Measurements from ENCODE around the gene HNMT. TPM values are rescaled to one million over a fixed set of nuclear protein-coding genes. Genes with fewer than 3 reads are reported as not detected.

Gene HNMT
- total and polyA plus RNA-seq, 2 of the 13 experiments (the other 11 are each of a cell fraction or from before 2014, with no cell fraction given): 279 to 309 TPM

GRCh38 chr2:137946227-137946626 lies 18.0 kb upstream of the HNMT start:
- no TSS peak for BruUV-seq (replicated peaks)
- no peak for ATAC-seq
- CTCF ChIA-PET (ENCODE audit: low intra/inter-chr PET ratio, low total read pairs): no interaction called here
- intact Hi-C loops (cut with micrococcal nuclease; ENCODE audit: unreplicated experiment): no loop called here
- DNase-seq (ENCODE audit: low spot score): no peak
- Histone ChIP-seq H3K36me3 (replicated peaks in 1 of 2; ENCODE audit: control insufficient read depth in 1 of 2, insufficient read depth in 2 of 2, low read length in 2 of 2) (no peaks in the 10 kb centered on the region), H3K9me3 (ENCODE audit: low read length) (no peaks in the 10 kb centered on the region), H3K4me2 (ENCODE audit: low read depth, low read length) (no peak overlapping the region), H3K9ac (ENCODE audit: insufficient read depth, low read depth, low read length) (no peak overlapping the region; the same call in 1 of the 2 replicates), H2AFZ (ENCODE audit: low read length) (no peak overlapping the region), H3K27me3 (ENCODE audit: control insufficient read depth in 1 of 2, insufficient read depth in 2 of 2, low read length in 2 of 2) (no peaks in the 10 kb centered on the region), H3K4me3 (replicated peaks in 1 of 3; ENCODE audit: insufficient read depth in 1 of 3, low read depth in 2 of 3, low read length in 3 of 3) (no peak overlapping the region), H3K4me1 (ENCODE audit: insufficient read depth, low read length) (peaks cover 68% of the 10 kb centered on the region), H3K27ac (ENCODE audit: extremely low read length, insufficient read depth, low read length) (peak overlapping the region; percentile 99), H3K79me2 (ENCODE audit: insufficient read depth, low read length) (no peaks in the 10 kb centered on the region), H4K20me1 (ENCODE audit: insufficient read depth, low read length) (no peaks in the 10 kb centered on the region)
- in situ Hi-C loops (cut with HindIII; ENCODE audit: extremely low pct_ligation_motif_present, low pct_unique_long_range_greater_than_20kb): no loop called here
- POLR2A ChIA-PET: interaction anchor here (1.1 to 19.0 kb wide), 2 partner anchors 17 to 19 kb away, joined by 3 to 733 read pairs; partner anchors contain the start of gene HNMT
- no peak for FAIRE-seq
- no peak for TF ChIP-seq PHF8 (CRISPR knock-in tag; IDR thresholded peaks at IDR 0.05)
- 0 out of 2 replicates have a peak, but pooled peaks have one; percentile 45 for TF ChIP-seq ZNF256 (CRISPR knock-in tag; conservative IDR thresholded peaks at IDR 0.05)
- TF ChIP-seq MLXIP (CRISPR knock-in tag; IDR thresholded peaks at IDR 0.05; ENCODE audit: borderline replicate concordance): 0 out of 2 replicates have a peak, but pooled peaks have one; percentile 38
- TF ChIP-seq, protein P1, sequence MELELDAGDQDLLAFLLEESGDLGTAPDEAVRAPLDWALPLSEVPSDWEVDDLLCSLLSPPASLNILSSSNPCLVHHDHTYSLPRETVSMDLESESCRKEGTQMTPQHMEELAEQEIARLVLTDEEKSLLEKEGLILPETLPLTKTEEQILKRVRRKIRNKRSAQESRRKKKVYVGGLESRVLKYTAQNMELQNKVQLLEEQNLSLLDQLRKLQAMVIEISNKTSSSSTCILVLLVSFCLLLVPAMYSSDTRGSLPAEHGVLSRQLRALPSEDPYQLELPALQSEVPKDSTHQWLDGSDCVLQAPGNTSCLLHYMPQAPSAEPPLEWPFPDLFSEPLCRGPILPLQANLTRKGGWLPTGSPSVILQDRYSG (CRISPR knock-in tag; IDR thresholded peaks at IDR 0.05): peak; percentile 43; the same call in 1 of the 2 replicates
- TF ChIP-seq, protein P2, sequence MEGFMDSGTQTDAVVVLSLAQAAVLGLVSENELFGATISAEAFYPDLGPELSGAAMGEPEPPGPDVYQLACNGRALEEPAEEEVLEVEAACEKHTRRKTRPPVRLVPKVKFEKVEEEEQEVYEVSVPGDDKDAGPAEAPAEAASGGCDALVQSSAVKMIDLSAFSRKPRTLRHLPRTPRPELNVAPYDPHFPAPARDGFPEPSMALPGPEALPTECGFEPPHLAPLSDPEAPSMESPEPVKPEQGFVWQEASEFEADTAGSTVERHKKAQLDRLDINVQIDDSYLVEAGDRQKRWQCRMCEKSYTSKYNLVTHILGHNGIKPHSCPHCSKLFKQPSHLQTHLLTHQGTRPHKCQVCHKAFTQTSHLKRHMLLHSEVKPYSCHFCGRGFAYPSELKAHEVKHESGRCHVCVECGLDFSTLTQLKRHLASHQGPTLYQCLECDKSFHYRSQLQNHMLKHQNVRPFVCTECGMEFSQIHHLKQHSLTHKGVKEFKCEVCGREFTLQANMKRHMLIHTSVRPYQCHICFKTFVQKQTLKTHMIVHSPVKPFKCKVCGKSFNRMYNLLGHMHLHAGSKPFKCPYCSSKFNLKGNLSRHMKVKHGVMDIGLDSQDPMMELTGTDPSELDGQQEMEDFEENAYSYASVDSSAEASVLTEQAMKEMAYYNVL (CRISPR knock-in tag; IDR thresholded peaks at IDR 0.05; ENCODE audit: borderline replicate concordance): no peak
- 0 out of 2 replicates have a peak, but pooled peaks have one; percentile 28 for TF ChIP-seq PRDM15 (CRISPR knock-in tag; IDR thresholded peaks at IDR 0.05)
- TF ChIP-seq, protein P3, sequence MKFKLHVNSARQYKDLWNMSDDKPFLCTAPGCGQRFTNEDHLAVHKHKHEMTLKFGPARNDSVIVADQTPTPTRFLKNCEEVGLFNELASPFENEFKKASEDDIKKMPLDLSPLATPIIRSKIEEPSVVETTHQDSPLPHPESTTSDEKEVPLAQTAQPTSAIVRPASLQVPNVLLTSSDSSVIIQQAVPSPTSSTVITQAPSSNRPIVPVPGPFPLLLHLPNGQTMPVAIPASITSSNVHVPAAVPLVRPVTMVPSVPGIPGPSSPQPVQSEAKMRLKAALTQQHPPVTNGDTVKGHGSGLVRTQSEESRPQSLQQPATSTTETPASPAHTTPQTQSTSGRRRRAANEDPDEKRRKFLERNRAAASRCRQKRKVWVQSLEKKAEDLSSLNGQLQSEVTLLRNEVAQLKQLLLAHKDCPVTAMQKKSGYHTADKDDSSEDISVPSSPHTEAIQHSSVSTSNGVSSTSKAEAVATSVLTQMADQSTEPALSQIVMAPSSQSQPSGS (CRISPR knock-in tag; IDR thresholded peaks at IDR 0.05): no peak
- TF ChIP-seq ZNF326 (CRISPR knock-in tag; IDR thresholded peaks at IDR 0.05; ENCODE audit: borderline replicate concordance): no peak
- TF ChIP-seq, protein P4, sequence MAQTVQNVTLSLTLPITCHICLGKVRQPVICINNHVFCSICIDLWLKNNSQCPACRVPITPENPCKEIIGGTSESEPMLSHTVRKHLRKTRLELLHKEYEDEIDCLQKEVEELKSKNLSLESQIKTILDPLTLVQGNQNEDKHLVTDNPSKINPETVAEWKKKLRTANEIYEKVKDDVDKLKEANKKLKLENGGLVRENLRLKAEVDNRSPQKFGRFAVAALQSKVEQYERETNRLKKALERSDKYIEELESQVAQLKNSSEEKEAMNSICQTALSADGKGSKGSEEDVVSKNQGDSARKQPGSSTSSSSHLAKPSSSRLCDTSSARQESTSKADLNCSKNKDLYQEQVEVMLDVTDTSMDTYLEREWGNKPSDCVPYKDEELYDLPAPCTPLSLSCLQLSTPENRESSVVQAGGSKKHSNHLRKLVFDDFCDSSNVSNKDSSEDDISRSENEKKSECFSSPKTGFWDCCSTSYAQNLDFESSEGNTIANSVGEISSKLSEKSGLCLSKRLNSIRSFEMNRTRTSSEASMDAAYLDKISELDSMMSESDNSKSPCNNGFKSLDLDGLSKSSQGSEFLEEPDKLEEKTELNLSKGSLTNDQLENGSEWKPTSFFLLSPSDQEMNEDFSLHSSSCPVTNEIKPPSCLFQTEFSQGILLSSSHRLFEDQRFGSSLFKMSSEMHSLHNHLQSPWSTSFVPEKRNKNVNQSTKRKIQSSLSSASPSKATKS (CRISPR knock-in tag; IDR thresholded peaks at IDR 0.05): 0 out of 2 replicates have a peak, but pooled peaks have one; percentile 63
- no peak for TF ChIP-seq KLF11 (CRISPR knock-in tag; IDR thresholded peaks at IDR 0.05)

Data from HepG2 (cell line).